GM18507 (cell line): ENCODE data around the gene ETS1.
"Not testable (repeated sequence)": the region's sequence is repeated elsewhere in the genome, so short reads cannot be mapped to it uniquely, and the experiment has no call there.

Experiments
- DNase-seq: peaks from one replicate; pipeline ENCODE4 v3.0.0; 2011; ENCODE audit warnings: low read depth; ENCODE audit not compliant: insufficient read length; ENCODE audit errors: extremely low spot score
- FAIRE-seq: peaks from 2 replicates; lab custom pipeline; 2011; peaks lifted over from hg19 to GRCh38; lab: Jason Lieb, UNC

ETS1 gene

DNA sequence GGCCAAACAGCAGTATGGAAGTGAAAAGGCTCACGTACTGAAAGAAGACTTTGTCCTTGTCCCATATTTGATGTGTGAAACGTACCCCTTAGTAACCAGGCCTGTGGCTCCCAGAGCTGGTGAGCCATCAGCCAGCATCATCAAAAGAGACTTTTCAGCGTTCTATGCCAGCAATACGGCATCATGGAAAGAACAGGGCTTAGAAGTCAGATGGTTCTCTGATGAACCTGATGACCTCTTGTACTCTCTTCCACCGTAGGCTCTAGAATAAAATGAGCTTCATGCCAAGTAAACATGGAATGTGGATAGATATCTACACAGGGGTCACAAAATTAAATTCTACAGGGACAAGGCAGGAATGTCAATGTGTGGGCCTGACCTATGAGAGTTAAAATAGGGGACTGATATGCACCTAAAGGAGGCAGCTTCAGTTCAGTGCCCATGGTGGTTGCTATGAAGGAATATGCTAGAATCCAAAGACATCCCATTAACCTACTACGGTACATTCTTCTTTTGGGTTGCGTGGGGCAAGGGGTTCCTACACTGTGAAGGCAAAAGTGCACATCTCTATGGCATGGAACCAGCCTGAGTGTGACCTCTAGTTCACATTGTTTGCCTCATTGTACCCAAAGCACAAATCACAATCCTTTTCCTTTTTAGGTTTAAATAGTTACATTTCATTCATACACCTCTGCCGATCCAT lies 130.6 kb downstream of the ETS1 start:
- no peak for DNase-seq
- FAIRE-seq: no peak

DNA sequence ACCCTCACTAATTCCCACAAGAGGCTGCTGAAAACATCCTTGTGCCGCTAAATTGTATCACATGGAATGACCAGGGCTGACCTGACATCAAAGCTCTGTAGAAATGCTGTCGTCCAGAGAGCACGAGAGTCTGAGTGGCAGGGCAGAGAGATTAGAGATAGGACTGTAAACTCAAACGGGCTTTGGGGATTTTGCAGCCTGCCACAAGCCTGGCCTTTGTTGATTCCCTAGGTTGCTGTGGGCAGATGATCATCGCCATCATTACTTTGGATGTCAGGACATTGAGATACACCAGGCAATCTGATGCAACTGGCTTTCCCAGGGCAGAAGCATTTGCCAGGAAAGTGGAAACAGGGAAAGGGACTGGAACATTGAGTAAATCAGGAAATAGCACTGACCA lies 131.6 kb downstream of the ETS1 start:
- FAIRE-seq: no peak
- no peak for DNase-seq

DNA sequence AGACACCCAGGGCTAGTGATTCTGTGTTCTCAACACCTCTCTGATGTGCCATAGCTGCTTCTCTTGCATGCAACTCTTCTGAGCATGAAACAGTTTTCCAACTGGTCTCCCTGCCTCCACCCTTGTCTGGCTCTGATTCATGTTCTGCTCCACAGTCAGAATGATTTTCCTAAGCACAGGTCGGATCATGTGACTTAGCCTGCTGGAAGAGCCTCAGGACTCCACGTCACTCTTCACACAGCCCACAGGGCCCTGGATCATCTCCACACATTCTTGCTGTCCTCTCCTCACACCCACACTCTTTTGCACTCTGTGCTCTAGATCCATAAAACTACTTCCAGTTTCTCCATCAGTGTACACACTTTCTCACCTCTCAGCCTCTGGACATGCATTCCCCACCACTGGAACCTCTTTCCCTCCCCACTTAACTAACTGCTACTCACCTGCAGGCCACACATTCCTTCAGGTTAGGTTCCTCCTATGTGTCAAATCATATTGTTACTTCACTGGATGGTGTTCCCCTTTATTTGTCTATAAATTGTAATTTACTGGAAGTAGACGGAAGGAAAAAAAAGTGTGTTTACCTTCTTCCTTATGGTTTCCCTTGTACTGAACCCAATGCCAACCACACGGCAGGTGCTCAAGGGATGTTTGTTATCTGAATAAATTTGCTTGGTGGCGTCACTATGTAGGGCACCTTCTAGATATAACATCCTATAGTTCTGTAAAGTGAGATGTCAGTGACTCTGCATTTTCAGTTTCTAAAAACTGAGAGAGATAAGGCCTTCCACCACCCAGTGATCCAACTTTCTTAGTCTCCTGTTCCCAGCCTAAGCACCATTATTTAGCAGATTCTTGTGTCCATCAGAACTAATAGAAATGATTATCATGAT lies 133.7 kb downstream of the ETS1 start:
- DNase-seq: no peak
- FAIRE-seq: no peak

DNA sequence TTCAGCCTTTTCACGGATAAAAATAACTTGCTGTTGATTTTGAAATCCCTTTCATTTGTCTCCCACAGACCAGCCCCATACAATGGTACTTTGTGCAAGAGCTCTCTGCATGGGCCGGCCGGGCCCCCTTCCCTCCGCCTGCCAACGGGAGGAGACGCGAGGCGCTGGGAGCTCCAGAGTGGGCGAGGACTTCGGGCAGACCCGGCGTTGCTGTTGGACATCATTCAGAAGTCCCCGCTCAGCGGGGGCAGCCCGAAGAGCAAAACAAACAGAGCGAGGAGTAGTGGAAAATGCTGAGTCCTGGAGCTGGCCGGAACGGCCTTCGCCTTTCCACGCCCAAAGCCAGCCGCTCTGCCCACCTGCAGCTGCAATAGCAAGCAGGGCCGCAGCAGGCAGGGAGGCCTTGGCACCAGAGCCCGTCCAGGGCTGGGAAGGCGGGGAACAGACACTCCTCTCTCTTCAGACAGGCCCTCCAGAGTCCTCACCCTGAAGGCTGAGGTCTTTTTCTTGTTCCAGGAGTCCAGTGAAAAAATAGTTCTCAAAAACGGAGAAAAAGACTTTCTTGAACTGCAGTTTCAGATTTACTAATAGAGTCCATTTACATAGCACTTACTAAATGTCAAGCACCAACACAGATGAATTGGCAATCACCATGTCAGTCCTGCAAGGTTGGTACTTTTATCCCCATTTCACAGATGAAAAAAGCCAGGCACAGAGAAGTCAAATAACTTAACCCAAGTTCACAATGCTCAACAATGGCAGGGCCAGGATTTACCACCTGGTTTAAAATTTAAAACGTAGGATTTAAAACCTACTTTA lies 135.5 kb downstream of the ETS1 start:
- DNase-seq (no peak), FAIRE-seq (peak; percentile 67)

DNA sequence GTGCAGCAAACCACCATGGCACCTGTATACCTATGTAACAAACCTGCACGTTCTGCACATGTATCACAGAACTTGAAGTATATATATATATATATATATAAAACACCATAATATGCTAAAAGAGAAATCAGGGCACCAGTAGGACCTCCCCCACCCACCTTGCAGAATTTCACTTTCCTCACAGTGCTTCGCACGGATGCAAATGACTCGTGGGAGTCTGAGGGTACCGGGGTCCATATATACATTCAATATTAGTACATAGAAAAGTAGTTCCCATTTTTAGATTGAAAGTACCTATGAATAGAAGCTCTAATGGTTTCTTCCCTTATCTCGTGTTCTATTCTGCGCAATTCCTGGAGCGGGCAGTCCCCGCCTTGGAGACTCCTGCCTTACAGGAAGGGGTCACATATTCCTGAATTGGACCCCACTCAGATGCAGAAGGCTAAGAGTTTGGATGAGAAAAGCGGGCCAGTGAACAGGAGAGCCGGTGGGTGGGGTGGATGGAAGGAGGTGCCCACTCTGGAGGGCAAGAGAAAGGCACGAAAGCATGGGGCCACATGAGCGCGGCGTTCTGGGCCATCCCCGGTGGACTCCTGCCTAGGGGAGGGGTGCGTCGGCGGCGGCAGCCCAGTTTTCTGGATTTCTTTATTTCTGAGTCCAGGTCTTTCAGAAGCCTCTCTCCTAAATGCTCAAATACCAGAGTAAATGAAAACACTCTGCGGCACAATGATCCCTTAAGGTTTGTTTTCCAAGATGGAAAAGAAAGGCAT lies 136.3 kb downstream of the ETS1 start:
- DNase-seq (no peak), FAIRE-seq (no peak)

DNA sequence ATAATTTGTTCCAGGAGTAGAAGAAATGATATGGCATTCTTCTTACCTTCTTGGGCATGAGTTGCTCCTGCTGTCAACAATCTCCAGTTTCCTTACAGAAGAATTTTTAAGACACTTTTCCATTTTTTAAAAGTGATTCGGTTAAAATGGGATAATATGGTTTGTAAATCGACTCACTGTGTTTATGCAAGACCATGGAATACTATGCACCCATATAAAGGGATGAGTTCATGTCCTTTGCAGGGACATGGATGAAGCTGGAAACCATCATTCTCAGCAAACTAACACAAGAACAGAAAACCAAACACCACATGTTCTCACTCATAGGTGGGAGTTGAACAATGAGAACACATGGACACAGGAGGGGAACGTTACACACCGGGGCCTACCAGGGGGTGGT lies 136.9 kb downstream of the ETS1 start:
- FAIRE-seq, DNase-seq: not testable (repeated sequence)

DNA sequence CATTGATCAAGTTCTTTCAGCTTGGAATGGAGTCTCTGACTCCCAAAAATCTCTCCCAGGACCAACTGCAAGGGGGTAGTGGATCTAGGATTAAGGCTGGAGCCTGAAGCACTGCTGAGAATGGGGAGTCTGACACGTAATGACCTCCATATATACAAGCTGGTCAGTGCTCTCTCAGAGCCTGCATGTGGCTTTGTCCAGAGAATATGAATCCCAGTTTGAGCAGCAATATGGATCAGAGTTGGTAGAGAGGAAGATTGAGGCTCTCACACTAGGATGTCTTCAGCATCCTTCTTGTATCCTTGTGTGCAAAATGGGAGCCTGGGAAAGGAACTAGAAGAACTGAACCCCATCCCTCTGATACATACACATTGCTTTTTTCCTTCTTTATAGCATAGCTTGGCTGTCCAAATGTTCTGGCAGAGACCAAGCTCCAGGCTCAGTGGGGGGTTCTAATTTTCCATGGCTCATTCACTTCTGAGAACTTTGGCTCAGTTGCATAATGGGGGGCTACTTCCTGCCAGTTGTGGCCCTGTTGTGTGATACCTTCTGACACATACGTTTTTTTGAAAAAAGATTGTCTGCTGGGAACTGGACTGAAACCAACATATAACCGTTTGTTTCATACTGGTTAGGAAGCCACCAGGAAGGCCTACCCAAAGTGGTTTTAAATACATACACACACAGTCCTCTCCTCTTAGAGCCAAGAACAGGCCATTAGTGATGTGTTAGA lies 138.2 kb downstream of the ETS1 start:
- DNase-seq: no peak
- no peak for FAIRE-seq

DNA sequence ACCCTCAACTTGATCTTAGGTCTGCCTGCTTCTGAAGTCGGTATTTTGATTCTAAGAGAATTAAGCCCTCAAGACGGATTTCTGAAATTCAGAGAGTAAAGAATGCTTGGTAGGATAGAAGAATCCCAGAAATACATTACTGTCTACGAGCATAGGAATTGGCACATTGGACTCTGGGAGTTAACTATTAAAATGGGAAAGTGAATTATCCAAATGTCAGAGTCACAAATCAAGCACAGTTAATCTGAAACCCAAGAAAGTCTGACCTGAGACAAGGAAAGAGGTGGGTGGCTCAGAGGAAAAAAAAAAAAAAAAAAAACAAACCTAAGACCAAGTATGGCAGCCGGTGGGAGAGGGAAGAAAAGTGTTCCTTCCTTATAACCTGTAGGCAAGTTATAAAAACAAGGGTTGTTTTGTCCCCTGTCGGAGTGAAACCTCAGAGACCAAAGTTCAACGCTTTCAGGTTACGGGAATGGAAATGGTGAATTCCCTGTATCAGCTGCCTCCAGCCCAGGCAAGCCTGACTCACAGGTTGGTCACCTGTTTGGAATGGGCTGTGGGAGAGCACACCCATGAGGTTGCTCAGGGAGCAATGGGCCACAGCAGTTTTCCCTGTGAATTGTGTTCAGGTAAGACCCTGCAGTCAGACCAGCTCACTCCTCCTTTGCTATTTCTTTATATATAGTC lies 139.0 kb downstream of the ETS1 start:
- no peak for FAIRE-seq

DNA sequence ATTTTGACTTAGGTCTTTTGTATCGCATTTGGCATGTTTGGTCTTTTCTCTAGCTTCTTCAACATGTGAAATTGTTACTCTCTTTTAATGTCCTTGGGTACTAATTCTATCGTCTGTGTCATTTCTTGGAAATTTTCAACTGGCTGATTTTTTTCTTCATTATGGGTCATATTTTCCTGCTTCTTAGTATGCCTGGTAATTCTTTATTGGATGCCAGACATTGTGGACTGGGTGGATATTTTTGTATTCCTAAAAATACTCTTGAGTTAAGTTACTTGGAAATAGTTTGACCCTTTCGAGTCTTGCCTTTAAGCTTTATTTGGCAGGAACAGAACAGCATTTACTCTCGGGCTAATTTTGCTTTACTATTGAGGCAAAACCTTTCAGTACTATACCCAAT lies 140.1 kb downstream of the ETS1 start:
- FAIRE-seq (no peak), DNase-seq (no peak)

More for the DNA sequence above, 139.0 kb downstream of the ETS1 start:
- no peak for DNase-seq

DNA sequence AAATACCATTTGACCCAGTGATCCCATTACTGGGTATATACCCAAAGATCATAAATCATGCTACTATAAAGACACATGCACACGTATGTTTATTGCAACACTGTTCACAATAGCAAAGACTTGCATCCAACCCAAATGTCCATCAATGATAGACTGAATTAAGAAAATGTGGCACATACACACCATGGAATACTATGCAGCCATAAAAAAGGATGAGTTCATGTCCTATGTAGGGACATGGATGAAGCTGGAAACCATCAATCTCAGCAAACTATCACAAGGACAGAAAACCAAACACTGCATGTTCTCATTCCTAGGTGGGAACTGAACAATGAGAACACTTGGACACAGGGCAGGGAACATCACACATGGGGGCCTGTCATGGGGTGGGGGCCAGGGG lies 141.4 kb downstream of the ETS1 start:
- DNase-seq, FAIRE-seq: not testable (repeated sequence)

DNA sequence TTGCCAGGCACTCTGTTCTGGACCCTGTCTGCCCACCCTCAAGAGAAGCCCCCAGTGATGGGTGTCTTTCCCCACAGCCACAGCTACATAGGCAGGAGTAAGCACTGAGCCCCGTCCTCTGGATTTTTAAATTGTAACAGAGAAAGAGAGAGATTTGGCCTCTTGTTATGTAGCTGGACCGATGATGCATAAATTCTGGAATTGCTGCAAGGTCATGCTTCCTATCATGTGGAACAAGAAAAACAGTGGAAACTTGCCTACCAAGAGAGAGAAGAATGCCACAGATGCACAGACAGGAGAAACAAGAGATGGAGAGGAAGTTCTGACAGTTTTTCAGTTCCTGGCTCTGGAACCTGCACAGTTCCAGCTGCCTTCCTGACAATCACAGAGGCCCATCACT lies 150.2 kb downstream of the ETS1 start:
- no peak for FAIRE-seq
- DNase-seq: no peak

DNA sequence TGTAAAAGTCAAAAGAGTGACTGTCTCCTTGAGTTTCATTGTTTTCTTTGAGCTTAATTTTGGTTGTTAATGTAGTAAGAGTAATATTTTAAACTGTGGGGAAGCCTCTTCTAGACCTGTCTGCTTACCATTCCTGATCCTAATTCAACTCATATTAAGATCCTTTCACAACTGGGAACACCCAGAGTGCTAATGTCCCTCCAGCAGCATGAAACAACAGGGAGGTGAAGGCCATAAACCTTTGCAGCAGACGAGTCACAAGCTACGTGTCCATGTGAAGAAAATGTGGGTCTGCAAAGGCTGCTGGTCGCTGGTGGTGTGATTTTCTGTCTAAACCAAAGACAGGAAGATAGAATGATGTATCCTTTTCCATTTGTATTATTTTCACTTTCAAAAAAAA lies 152.5 kb downstream of the ETS1 start:
- no peak for DNase-seq
- FAIRE-seq: no peak

DNA sequence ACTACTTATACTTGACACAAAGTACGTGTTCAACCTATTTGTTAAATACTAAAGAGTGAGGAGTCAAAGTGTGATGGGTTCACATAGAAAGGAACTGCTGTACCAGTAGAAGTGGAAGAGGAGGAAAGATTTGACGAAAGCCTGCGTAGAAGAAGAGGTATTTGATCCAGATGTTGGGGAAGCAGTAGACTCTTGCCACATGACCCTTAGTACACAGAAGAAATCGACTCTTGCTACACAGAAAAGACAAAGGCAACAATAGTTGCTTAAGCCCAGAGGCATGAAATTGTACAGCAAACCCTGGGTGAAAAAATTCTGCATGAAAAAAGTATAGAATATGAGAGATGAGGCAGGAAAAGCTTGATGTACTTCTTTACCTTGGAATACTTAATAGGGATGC lies 152.9 kb downstream of the ETS1 start:
- no peak for DNase-seq
- FAIRE-seq: no peak

DNA sequence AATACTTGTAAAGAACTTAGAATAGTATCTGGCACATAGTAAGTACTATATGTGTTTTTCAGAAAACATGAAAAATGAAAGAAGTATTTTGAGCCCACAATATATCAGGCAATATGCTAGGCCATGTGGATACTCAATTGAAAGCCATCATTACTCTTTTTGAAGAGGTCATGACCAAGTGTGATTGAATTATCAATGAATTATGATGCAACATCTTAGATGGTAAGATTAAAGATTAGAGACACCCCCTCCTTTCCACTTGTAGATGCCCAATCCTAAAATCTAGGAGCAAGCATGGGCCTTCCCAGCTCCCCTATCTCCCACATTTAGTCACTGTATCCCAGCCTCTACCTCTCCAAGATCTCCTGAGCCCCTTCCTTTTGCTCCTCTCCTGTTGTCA lies 154.4 kb downstream of the ETS1 start:
- DNase-seq (no peak), FAIRE-seq (no peak)

DNA sequence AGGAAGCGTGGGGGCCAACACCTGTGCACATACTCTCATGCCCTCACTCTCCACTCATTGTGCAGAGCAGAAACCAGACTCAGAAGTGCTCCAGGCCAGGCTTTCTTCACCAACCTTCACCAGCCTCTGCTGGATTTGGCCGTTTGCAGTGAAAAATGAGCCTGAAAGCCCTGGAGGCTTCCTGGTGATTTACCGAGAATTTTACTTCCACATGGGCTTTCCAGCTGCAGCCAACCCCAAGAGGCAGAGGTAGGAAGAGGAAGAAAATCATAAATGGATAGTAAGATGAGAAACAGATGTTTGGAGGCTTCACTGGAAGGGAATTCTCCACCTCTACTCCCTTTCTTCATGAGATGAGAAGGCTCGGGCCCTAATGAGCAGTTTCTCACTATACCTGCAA lies 155.4 kb downstream of the ETS1 start:
- no peak for FAIRE-seq
- no peak for DNase-seq

DNA sequence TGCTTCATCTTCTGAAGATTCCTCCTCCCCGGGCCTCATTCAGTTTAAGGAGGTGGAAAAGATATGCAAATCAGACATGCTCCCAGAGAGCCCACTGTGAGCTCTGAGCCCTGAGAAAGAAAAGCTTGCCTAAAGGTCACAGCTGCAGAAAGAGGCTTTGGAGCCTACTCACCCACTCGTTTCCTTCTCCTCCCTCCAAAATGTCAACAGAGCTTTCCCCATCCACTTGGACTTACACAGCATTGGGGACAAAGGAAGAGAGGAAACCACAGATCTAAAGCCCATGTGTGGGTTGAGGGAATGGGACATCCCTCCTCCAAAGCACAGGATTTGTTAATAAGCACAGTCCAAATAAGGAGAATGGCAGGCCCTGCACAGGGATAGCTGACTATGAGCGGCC lies 158.4 kb downstream of the ETS1 start:
- FAIRE-seq (no peak), DNase-seq (no peak)

DNA sequence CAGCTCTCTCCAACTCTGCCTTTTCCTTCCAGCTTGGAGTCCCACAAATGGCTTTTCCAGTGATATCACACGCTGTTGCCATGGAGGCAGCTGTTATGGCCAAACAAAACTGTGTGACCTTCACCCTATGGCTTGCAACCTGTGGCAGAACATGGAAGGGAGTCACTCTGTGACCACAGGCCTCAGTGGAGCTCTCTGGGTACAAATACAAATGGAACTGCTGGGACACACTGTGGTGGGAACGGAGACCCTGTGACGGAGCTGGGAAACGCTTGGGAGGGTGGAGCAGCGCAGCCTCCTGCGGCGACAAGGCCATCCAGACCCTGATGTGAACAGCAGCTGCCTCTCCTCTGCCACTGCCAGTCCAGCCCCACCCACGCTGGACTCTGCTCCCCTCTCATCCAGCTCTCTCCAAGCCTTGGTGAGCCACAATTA lies 162.5 kb downstream of the ETS1 start:
- DNase-seq (no peak), FAIRE-seq (no peak)

DNA sequence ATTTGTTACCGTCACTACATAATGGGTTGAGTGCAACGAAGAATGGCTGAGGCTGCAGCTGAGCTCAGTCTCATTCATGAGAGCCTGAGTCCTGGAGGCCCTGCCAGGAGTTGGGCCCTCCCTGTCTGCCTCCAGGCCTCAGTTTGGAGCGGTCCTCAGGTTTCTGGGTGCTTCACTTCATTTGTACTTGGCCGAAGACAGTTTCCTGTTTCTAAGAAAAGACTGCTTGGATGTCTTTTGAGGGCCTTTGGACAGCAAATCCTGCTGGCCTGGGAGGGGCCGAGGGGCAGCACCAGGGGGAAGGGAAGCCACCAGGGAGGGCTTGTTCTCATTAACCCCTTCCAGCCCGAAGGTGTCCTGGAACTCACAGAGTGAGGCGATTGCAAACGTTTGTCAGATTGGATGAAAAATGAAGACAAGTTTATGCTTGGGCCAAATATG lies 163.1 kb downstream of the ETS1 start:
- no peak for FAIRE-seq
- no peak for DNase-seq
